ENCODE measurements around the gene PRDX6.

- TF ChIP-seq POLR2A (IDR thresholded peaks at IDR 0.05) (no peak), CTCF (IDR thresholded peaks at IDR 0.05) (no peak), EP300 (IDR thresholded peaks at IDR 0.05) (no peak)
These were observed 30.7 kb downstream of the PRDX6 start for GRCh38 chr1:173507847-173508209.

Data from tibial nerve (tissue), 4 donors.